C4-2B (cell line): ENCODE data around the gene FIG4.
"Not testable (repeated sequence)": the region's sequence is repeated elsewhere in the genome, so short reads cannot be mapped to it uniquely, and the experiment has no call there.

Experiments used
- H3K27ac ChIP-seq: fragments of 450-650 bp; 2 replicates; pipeline ENCODE4 v1.5.1; 2017
- CTCF ChIP-seq: fragments of 450-650 bp; conservative IDR thresholded peaks from 2 replicates; pipeline ENCODE4 v1.5.1; 2017; ENCODE audit warnings: mild to moderate bottlenecking
- ZFX ChIP-seq: fragments of 450-650 bp; IDR thresholded peaks from 2 replicates; pipeline ENCODE4 v1.6.1; 2017

FIG4 gene

GRCh38 chr6:109808837-109809236 lies 117.7 kb downstream of the FIG4 start:
- H3K27ac ChIP-seq = no peak overlapping the region
- TF ChIP-seq CTCF (no peak), ZFX (no peak)

- no peak overlapping the region for H3K27ac ChIP-seq
- TF ChIP-seq CTCF = no peak
- TF ChIP-seq ZFX = no peak
Measured at GRCh38 chr6:109815054-109815453, 124.0 kb downstream of the FIG4 start.

GRCh38 chr6:109816452-109817374 lies 125.6 kb downstream of the FIG4 start:
- H3K27ac ChIP-seq = 0 out of 2 replicates have a peak overlapping the region, but pooled peaks have one; percentile 19
- TF ChIP-seq ZFX (no peak), CTCF (no peak)

GRCh38 chr6:109820706-109821350 lies 129.7 kb downstream of the FIG4 start:
- no peak overlapping the region for H3K27ac ChIP-seq
- TF ChIP-seq ZFX = no peak
- no peak for TF ChIP-seq CTCF

GRCh38 chr6:109821428-109821827 lies 130.3 kb downstream of the FIG4 start:
- TF ChIP-seq CTCF (no peak), ZFX (no peak)
- H3K27ac ChIP-seq = no peak overlapping the region

- H3K27ac ChIP-seq = no peak overlapping the region
- TF ChIP-seq CTCF = no peak
- TF ChIP-seq ZFX = no peak
Measured at GRCh38 chr6:109824105-109824504, 133.0 kb downstream of the FIG4 start.

GRCh38 chr6:109826551-109826950 lies 135.5 kb downstream of the FIG4 start:
- no peak for TF ChIP-seq ZFX
- TF ChIP-seq CTCF = no peak

GRCh38 chr6:109831352-109831751 lies 140.3 kb downstream of the FIG4 start:
- H3K27ac ChIP-seq = not testable (repeated sequence)

More at GRCh38 chr6:109826551-109826950, 135.5 kb downstream of the FIG4 start:
- no peak overlapping the region for H3K27ac ChIP-seq
